ENCODE results near the gene NKAIN4. TPM values are rescaled to one million over a fixed set of nuclear protein-coding genes. Genes with fewer than 3 reads are reported as not detected.

Gene NKAIN4
- total RNA-seq, 1 donor from 2014 or later: not detected

- ATAC-seq (ENCODE audit: low read depth) (no peak), DNase-seq (no peak)
- H3K4me1 Mint-ChIP-seq: peaks cover 8% of the 10 kb centered on the region
- no peak for TF ChIP-seq CTCF (IDR thresholded peaks at IDR 0.05)
- intact Hi-C loops (cut with micrococcal nuclease): no loop called here
- H3K27ac Mint-ChIP-seq: no peak within 1 kb of the TSS
- no peak within 1 kb of the TSS for H3K4me3 Mint-ChIP-seq
- no peaks in the 10 kb centered on the region for H3K9me3 Mint-ChIP-seq
- H3K36me3 Mint-ChIP-seq (ENCODE audit: low read depth): no peaks in the 10 kb centered on the region
- CTCF ChIA-PET: interaction anchor here (2.1 kb wide), 1 partner anchor 12 kb away, joined by 8 read pairs; no protein-coding TSS in a partner anchor
- POLR2A ChIA-PET: no interaction called here
- peaks cover 17% of the 10 kb centered on the region for H3K27me3 Mint-ChIP-seq
These were observed 18.8 kb downstream of the NKAIN4 start, which contains the start of gene BIRC7 for GRCh38 chr20:63235399-63235983. BIRC7 (plus strand) TSS chr20:63235905; CDS start chr20:63236097, 192 bp downstream.

- no peak for TF ChIP-seq CTCF (IDR thresholded peaks at IDR 0.05)
- H3K27me3 Mint-ChIP-seq: peaks cover 23% of the 10 kb centered on the region
- H3K4me1 Mint-ChIP-seq: peaks cover 8% of the 10 kb centered on the region
- no peak overlapping the region for H3K4me3 Mint-ChIP-seq
- ChIA-PET CTCF (interaction anchor here (2.1 kb wide), 1 partner anchor 11 kb away, joined by 8 read pairs; no protein-coding TSS in a partner anchor), POLR2A (no interaction called here)
- DNase-seq (no peak), ATAC-seq (ENCODE audit: low read depth) (no peak)
- intact Hi-C loops (cut with micrococcal nuclease): no loop called here
- no peak overlapping the region for H3K27ac Mint-ChIP-seq
- no peaks in the 10 kb centered on the region for H3K9me3 Mint-ChIP-seq
- H3K36me3 Mint-ChIP-seq (ENCODE audit: low read depth): no peaks in the 10 kb centered on the region
These were observed 19.4 kb downstream of the NKAIN4 start for GRCh38 chr20:63234693-63235398.

GRCh38 chr20:63233924-63234323 is 20.3 kb downstream of the NKAIN4 start:
- Mint-ChIP-seq H3K27ac (no peak overlapping the region), H3K9me3 (no peaks in the 10 kb centered on the region), H3K27me3 (peaks cover 32% of the 10 kb centered on the region), H3K4me3 (no peak overlapping the region), H3K36me3 (ENCODE audit: low read depth) (no peaks in the 10 kb centered on the region), H3K4me1 (peaks cover 8% of the 10 kb centered on the region)
- ChIA-PET CTCF (interaction anchor here (1.9 kb wide), 1 partner anchor 10 kb away, joined by 8 read pairs; no protein-coding TSS in a partner anchor), POLR2A (no interaction called here)
- no peak for TF ChIP-seq CTCF (IDR thresholded peaks at IDR 0.05)
- DNase-seq: no peak
- intact Hi-C loops (cut with micrococcal nuclease): no loop called here
- no peak for ATAC-seq (ENCODE audit: low read depth)

GRCh38 chr20:63233061-63233344 is 21.3 kb downstream of the NKAIN4 start:
- peaks cover 8% of the 10 kb centered on the region for H3K4me1 Mint-ChIP-seq
- no peak overlapping the region for H3K27ac Mint-ChIP-seq
- POLR2A ChIA-PET: no interaction called here
- no peak for TF ChIP-seq CTCF (IDR thresholded peaks at IDR 0.05)
- CTCF ChIA-PET: interaction anchor here (1.9 kb wide), 1 partner anchor 9 kb away, joined by 8 read pairs; no protein-coding TSS in a partner anchor
- intact Hi-C loops (cut with micrococcal nuclease): no loop called here
- H3K36me3 Mint-ChIP-seq (ENCODE audit: low read depth): no peaks in the 10 kb centered on the region
- H3K9me3 Mint-ChIP-seq: no peaks in the 10 kb centered on the region
- peaks cover 32% of the 10 kb centered on the region for H3K27me3 Mint-ChIP-seq
- DNase-seq (no peak), ATAC-seq (ENCODE audit: low read depth) (no peak)
- no peak overlapping the region for H3K4me3 Mint-ChIP-seq

GRCh38 chr20:63232235-63233060 is 21.8 kb downstream of the NKAIN4 start:
- no peaks in the 10 kb centered on the region for H3K36me3 Mint-ChIP-seq (ENCODE audit: low read depth)
- no peak for DNase-seq
- H3K27ac Mint-ChIP-seq: no peak overlapping the region
- no peak overlapping the region for H3K4me3 Mint-ChIP-seq
- no peak for ATAC-seq (ENCODE audit: low read depth)
- no peak for TF ChIP-seq CTCF (IDR thresholded peaks at IDR 0.05)
- ChIA-PET POLR2A (no interaction called here), CTCF (interaction anchor here (1.9 kb wide), 1 partner anchor 9 kb away, joined by 8 read pairs; no protein-coding TSS in a partner anchor)
- peaks cover 33% of the 10 kb centered on the region for H3K27me3 Mint-ChIP-seq
- H3K4me1 Mint-ChIP-seq: peaks cover 8% of the 10 kb centered on the region
- H3K9me3 Mint-ChIP-seq: no peaks in the 10 kb centered on the region
- intact Hi-C loops (cut with micrococcal nuclease): no loop called here

Measured in activated B cell treated with CpG ODN at 0.5 μM for 24 hours (primary cell).